Esophagus muscularis mucosa (tissue), 4 donors: Measurements from ENCODE around the gene UBALD1. TPM values are rescaled to one million over a fixed set of nuclear protein-coding genes. Genes with fewer than 3 reads are reported as not detected.

ENCODE experiments used
- DNase-seq: peaks from one replicate; pipeline ENCODE4 v3.0.0-alpha.2; 2017; ENCODE audit errors: extremely low spot score
- H3K27ac ChIP-seq, 4 donors: fragments of 200-600 bp; sonication (generic); replicated peaks in 1 of 4; 1 replicate in 3 of 4; 2 replicates in 1 of 4; pipeline ENCODE4 v1.5.1; 2016 to 2019; ENCODE audit warnings: mild to moderate bottlenecking in 1 of 4
- H3K27me3 ChIP-seq, 4 donors: fragments of 200-600 bp; sonication (generic); one replicate each; pipeline versions ENCODE4 v1.5.1 to v1.6.0; 2016 to 2019
- H3K36me3 ChIP-seq, 4 donors: fragments of 200-600 bp; sonication (generic); one replicate each; pipeline ENCODE4 v1.5.1; 2016 to 2019
- H3K4me1 ChIP-seq, 4 donors: fragments of 200-600 bp; sonication (generic); one replicate each; pipeline ENCODE4 v1.5.1; 2016 to 2019
- H3K4me3 ChIP-seq, 4 donors: fragments of 200-600 bp; sonication (generic); 1 replicate in 2 of 4; 2 replicates in 2 of 4; pipeline ENCODE4 v1.5.1; 2016 to 2019; ENCODE audit warnings: mild to moderate bottlenecking in 4 of 4, moderate library complexity in 1 of 4
- H3K9me3 ChIP-seq, 4 donors: fragments of 200-600 bp; sonication (generic); 1 replicate in 3 of 4; 2 replicates in 1 of 4; pipeline ENCODE4 v1.5.1; 2016 to 2019
- EP300 ChIP-seq: sonication (generic); formaldehyde crosslinking; IDR thresholded peaks from one replicate; pipeline ENCODE4 v1.6.1; 2017; ENCODE audit warnings: antibody characterized with exemption
- POLR2A ChIP-seq: fragments of 450-650 bp; IDR thresholded peaks from one replicate; pipeline ENCODE4 v1.6.1; 2017; ENCODE audit warnings: antibody characterized with exemption, moderate library complexity, mild to moderate bottlenecking, low read depth
- POLR2AphosphoS5 ChIP-seq, 2 donors: sonication (generic); formaldehyde crosslinking; IDR thresholded peaks; one replicate each; pipeline ENCODE4 v1.6.1; 2017; ENCODE audit warnings: antibody characterized with exemption in 2 of 2
- WGBS: methylation state at CpG from one replicate; pipeline ENCODE4 v1.1.5; 2018; 5-methylcytosine and 5-hydroxymethylcytosine counted together
- intact Hi-C: fragments of 100-400 bp; cut with DNase I; formaldehyde crosslinking; loops from one replicate; pipeline ENCODE4 v1.15.1; 2023
- total RNA-seq, 4 donors: library from RNA; depleted of rRNA; stranded (reverse); fragments of >200 nt; gene quantifications; one replicate each; pipeline versions ENCODE4 v1.1.0 to v1.2.1, GENCODE V29; 2016
- TF ChIP-seq, protein P1 (sequence below), 3 experiments: fragments of 200-600 bp in 2 of 3; fragments of 450-650 bp in 1 of 3; sonication (generic) in 2 of 3; IDR thresholded peaks; one replicate each; pipeline ENCODE4 v1.5.1; 2017 to 2019; ENCODE audit warnings: antibody characterized with exemption in 3 of 3, mild to moderate bottlenecking in 2 of 3, moderate library complexity in 1 of 3

UBALD1 gene
- total RNA-seq, 4 donors from 2014 or later = 11.2 to 34.6 (median 17.9) TPM

DNA sequence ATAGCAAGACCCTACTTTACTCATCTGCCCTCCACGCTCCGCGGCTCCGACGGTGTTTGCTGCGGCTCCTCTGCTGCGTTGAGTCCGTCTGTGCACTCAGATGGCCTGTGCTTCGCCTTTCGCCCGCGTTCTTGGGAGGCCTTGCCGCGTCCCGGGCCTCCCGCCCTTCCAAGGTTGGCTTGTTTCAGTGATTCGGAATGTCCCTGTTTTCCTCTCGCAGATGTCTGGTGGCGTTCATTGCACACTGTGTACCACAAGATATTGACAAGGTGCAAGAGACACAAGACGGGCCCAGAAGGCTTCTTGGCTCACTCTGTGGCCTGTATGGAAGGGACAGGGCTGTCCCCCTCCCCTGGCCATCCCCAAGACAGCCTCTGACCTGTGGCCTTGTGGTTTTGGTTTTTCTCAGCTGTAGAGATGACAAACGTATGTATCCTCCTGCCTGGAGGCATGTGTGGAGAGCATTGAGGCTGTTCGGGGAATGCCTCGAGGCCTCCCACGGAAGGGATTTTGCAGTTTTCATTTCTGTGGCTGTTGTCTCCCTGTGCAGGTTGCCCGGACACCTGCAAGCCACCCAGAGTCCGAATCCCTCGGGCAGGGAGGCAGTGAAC lies 25.3 kb upstream of the UBALD1 start:
- H3K4me1 ChIP-seq = peaks cover 6 to 51% (median 26%) of the 10 kb centered on the region in 4 donors
- H3K4me3 ChIP-seq = no peak overlapping the region
- TF ChIP-seq EP300 (no peak), POLR2AphosphoS5 (IDR thresholded peaks at IDR 0.05) (no peak), POLR2A (no peak)
- TF ChIP-seq, protein P1, sequence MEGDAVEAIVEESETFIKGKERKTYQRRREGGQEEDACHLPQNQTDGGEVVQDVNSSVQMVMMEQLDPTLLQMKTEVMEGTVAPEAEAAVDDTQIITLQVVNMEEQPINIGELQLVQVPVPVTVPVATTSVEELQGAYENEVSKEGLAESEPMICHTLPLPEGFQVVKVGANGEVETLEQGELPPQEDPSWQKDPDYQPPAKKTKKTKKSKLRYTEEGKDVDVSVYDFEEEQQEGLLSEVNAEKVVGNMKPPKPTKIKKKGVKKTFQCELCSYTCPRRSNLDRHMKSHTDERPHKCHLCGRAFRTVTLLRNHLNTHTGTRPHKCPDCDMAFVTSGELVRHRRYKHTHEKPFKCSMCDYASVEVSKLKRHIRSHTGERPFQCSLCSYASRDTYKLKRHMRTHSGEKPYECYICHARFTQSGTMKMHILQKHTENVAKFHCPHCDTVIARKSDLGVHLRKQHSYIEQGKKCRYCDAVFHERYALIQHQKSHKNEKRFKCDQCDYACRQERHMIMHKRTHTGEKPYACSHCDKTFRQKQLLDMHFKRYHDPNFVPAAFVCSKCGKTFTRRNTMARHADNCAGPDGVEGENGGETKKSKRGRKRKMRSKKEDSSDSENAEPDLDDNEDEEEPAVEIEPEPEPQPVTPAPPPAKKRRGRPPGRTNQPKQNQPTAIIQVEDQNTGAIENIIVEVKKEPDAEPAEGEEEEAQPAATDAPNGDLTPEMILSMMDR (IDR thresholded peaks at IDR 0.05) = no peak
- no peak overlapping the region for H3K27ac ChIP-seq
- intact Hi-C loops = no loop called here
- DNase-seq = no peak
- H3K27me3 ChIP-seq = no peaks in the 10 kb centered on the region
- 86% methylated on average over 22 of the region's 27 CpGs for WGBS
- peaks cover 0 to 42% (median 13%) of the 10 kb centered on the region in 4 donors for H3K36me3 ChIP-seq
- no peaks in the 10 kb centered on the region for H3K9me3 ChIP-seq

DNA sequence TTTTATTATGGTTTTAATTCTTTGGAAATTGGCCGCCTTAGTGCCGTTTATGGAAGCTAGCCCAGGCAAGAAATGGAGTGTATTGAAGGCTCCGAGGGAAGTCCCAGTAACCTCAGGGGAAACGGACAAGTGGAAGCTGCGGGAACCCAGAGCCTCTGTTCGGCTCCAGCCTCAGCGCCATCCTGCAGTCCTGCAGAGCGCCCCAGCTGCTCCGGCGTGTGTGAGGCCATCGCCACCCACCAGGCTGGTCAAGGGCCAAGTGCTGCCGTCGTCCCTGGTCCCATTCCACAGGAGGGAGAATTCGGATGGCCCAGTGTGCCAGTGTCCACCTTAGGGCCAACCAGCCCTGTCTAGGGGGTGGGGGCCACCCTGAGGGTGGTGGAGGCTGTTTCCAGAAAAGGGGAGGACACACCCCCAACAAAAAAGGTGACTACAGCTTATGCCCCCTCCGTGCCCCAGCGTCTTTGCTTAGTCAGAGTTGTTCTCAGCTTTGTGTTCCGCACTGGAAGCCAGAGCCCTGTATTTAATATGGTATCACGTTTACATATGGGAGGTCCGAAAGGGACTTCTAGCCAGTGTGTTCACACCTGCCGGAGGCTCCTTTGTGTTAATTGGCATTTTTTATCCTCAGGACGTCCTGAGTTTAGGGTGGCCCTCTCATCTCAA lies 22.9 kb upstream of the UBALD1 start:
- no peak for DNase-seq
- H3K27ac ChIP-seq = no peak overlapping the region
- H3K4me3 ChIP-seq = no peak overlapping the region
- TF ChIP-seq POLR2AphosphoS5 (IDR thresholded peaks at IDR 0.05) = no peak
- TF ChIP-seq POLR2A = no peak
- TF ChIP-seq, protein P1 (IDR thresholded peaks at IDR 0.05) = no peak
- TF ChIP-seq EP300 = no peak
- WGBS = 74% methylated on average over 15 of the region's 21 CpGs
- no peaks in the 10 kb centered on the region for H3K27me3 ChIP-seq
- intact Hi-C loops = no loop called here
- H3K36me3 ChIP-seq = peaks cover 0 to 51% (median 17%) of the 10 kb centered on the region in 4 donors
- peaks cover 6 to 65% (median 32%) of the 10 kb centered on the region in 4 donors for H3K4me1 ChIP-seq
- no peaks in the 10 kb centered on the region for H3K9me3 ChIP-seq

DNA sequence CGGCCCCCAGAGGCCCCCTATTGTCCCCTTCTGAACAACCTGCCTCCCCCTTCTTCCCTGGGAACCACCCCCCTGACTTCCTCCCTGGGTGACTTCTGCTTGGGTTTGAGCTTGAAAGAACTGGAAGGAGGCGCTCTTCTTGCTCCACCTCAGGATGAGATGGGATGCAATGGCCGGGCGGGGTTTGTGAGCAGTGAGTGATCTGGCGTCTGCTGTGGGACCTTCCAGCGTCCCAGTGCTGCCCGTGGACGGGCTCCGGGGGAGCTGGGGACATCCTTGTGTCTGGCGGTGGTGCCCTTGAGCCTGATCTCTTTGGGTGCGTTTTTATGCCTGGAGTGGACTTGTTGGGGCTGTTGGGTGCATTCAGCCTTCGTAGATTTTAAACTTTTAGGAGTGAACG lies 21.5 kb upstream of the UBALD1 start:
- 88% methylated on average over 8 of the region's 13 CpGs for WGBS
- intact Hi-C loops = no loop called here
- Histone ChIP-seq H3K4me3 (no peak overlapping the region), H3K4me1 (peaks cover 6 to 60% (median 32%) of the 10 kb centered on the region in 4 donors), H3K36me3 (peaks cover 0 to 56% (median 17%) of the 10 kb centered on the region in 4 donors), H3K27me3 (no peaks in the 10 kb centered on the region), H3K27ac (no peak overlapping the region), H3K9me3 (peaks cover 0 to 2% (median 0%) of the 10 kb centered on the region in 4 donors)
- no peak for DNase-seq
- TF ChIP-seq EP300 (no peak), POLR2A (no peak), POLR2AphosphoS5 (IDR thresholded peaks at IDR 0.05) (no peak)
- TF ChIP-seq, protein P1 (IDR thresholded peaks at IDR 0.05) = no peak

DNA sequence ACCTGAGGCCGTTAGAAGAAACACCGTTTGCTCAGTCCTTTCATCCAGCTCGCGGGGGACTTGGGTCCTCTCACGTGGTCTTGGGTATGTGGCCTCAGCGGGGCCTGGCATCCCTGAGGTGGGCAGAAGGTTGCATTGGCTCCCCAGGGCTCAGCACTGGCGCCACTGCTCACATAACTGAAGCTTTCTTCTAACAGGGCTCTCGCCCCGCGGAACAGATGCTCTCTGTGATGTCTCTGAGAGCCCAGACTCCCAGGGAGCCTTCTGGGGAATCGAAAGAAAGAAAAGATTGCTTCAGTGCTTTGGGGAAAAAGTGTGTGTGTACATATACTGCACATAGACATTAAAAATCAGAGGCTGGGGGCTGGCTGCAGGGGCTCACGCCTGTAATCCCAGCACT lies 20.1 kb upstream of the UBALD1 start:
- H3K27ac ChIP-seq = no peak overlapping the region
- no peak overlapping the region for H3K4me3 ChIP-seq
- WGBS = 95% methylated on average over 7 of the region's 12 CpGs
- peaks cover 0 to 50% (median 14%) of the 10 kb centered on the region in 4 donors for H3K36me3 ChIP-seq
- no peak for DNase-seq
- TF ChIP-seq EP300 = no peak
- TF ChIP-seq POLR2A = no peak
- TF ChIP-seq POLR2AphosphoS5 (IDR thresholded peaks at IDR 0.05) = no peak
- TF ChIP-seq, protein P1 (IDR thresholded peaks at IDR 0.05) = no peak
- H3K4me1 ChIP-seq = peaks cover 1 to 46% (median 18%) of the 10 kb centered on the region in 4 donors
- H3K9me3 ChIP-seq = peaks cover 0 to 7% (median 0%) of the 10 kb centered on the region in 4 donors
- intact Hi-C loops = no loop called here
- H3K27me3 ChIP-seq = no peaks in the 10 kb centered on the region
